ENCODE data around the gene ACAA1.

Gene ACAA1

GRCh38 chr3:38122712-38123290 is 14.1 kb downstream of the ACAA1 start:
- intact Hi-C loops (cut with DNase I): no loop called here
- peak in 2 of 10 donors; percentile 27 to 69 for DNase-seq

GRCh38 chr3:38121832-38122461 is 15.0 kb downstream of the ACAA1 start:
- intact Hi-C loops (cut with DNase I): no loop called here
- peak in 2 of 10 donors; percentile 41 to 78 for DNase-seq

DNA sequence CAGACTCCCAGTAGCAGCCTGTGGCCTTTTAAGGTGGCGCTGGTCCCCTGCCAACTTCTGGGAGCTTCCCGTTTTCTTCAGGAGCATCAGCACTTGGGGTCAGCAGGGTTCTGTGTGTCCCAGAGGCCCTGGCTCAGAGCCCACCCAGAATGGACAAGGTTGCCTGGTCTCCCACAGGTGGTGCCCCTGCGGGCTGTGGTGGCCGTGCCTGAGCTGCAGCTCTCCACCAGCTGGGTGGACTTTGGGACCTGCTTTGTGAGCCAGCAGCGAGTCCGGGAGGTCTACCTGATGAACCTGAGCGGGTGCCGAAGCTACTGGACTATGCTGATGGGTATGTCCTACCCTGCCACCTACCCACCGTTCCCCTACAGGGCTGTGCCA is 15.5 kb downstream of the ACAA1 start:
- intact Hi-C loops (cut with DNase I): no loop called here

DNA sequence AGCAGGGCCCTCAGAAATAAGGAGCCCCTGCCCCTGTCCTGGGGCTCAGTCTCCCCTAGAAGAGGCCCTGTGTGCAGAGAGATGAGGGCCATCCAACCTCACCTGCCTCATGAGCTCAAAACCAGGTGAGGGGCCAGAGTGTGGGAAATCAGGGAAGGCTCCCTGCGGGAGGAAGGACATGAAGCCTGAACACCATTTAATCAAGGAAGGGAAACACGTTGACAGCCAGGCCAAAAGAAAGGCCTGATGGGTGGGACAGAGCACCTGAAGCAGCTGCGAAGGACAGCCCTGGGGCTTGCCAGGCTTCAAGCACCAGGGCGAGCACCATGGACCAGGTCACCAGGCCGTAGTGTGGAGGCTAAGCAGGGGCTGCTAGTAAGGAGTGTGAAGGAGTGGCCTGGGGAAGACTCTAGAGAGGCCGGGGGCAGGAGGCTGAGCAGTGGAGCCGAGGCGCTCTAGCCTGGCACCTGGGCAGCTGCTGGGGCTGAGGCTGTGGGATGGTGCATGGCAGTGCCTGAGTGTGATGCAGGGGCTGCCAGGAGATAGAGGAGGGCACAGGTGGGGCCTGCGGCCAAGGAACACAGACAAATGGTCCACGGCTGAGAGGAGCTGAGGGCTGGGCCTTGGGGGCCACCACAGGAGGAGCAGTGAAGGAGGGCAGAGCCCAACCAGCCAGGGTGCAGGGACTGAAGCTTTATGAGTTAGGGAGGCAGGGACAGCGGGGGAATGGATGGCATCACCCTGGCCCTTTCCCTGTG is 16.1 kb downstream of the ACAA1 start:
- intact Hi-C loops (cut with DNase I): no loop called here
- peak in 3 of 10 donors; percentile 10 to 80 (median 72) for DNase-seq

More for the DNA sequence above, 15.5 kb downstream of the ACAA1 start:
- DNase-seq: peak in 3 of 10 donors; percentile 59 to 83 (median 79)

GRCh38 chr3:38119821-38120692 is 16.9 kb downstream of the ACAA1 start:
- intact Hi-C loops (cut with DNase I): loop anchor here (5.0 kb wide), 1 partner anchor 232 kb away; no protein-coding TSS in a partner anchor
- peak in 4 of 10 donors; percentile 9 to 77 (median 60) for DNase-seq

DNA sequence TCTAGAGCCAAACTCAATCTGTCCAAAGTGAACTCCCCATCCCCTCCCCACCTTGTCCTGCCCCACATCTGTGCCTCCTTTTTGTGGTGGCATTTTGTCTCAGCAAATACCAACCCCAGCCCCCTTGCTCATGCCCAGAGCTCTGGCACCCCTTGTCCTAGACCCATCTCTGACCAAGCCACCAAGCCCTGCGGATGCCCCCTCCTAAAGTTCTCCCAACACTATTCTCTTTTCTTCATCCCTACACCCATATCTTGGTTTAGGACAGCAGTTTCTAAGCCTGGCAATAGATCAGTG is 17.7 kb downstream of the ACAA1 start:
- no peak for DNase-seq
- intact Hi-C loops (cut with DNase I): loop anchor here (5.0 kb wide), 1 partner anchor 233 kb away; no protein-coding TSS in a partner anchor

DNA sequence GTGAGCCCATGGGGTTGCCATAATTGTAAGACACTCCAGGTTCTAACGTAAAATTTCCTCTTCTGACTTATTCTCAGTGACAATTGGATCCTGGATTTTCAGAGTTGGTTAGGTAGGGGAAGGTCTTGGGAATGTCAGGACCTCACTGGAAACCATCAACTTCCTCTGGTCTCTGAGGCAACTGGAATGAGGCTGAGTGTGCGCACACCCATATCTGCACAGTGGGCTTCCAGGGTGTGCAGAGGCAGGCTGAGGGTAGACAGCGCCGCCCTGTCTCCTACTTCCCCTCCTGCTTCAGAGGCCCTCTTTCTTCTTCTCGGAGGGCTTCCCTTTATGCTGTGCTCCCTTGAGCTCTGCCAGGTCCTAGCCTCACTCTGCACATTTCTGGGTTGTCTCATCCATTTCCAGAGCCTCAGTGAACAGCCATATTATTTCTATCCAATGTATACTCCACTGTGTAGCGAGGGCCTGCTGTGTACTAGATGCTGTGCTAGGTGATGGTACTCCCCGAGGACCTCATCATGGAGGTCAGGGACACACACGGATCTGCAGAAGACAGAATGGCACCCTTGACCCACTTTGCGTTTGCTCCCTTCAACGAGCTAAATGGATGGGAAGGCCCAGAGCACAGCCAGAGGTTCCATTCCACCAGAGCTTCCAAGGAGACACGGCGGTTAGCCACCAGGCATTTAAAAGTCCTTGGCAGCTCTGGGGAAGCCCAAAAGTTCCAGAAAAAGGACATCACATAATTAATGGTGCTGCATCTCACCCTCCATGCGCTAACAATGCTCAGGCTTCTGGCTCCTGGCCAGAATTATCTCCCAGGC is 18.3 kb downstream of the ACAA1 start:
- peak in 2 of 10 donors; percentile 34 to 48 for DNase-seq
- intact Hi-C loops (cut with DNase I): loop anchor here (5.0 kb wide), 1 partner anchor 234 kb away; no protein-coding TSS in a partner anchor

DNA sequence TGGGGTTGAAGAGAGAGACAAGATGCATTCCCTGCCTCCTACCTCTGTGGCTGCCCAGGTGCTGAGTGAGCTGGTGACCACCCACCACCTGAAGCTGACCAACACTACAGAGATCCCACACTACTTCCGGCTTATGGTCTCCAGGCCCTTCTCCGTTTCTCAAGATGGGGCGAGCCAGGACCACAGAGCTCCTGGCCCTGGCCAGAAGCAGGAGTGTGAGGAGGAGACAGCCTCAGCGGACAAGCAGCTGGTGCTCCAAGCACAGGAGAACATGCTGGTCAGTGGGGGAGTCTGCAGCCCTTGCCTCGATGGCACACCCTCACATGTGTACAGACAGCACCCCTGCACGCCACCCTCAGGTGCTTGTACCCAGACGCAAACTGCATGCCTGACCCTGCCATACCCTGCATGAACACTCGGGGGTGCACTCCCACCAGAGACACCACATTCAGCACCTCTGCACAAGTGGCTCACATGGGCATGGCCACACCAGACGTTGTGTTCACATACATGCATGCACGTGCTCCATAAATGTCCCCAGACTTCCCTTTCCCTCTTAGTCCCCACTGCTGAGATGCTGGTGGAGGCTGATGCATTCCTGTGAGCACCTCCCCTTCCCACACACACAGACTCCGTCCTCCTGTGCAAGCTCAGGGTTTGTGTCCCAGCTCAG is 19.0 kb downstream of the ACAA1 start:
- DNase-seq: peak in 8 of 10 donors; percentile 44 to 94 (median 55)
- intact Hi-C loops (cut with DNase I): loop anchor here (5.0 kb wide), 1 partner anchor 234 kb away; no protein-coding TSS in a partner anchor

- intact Hi-C loops (cut with DNase I): loop anchor here (5.0 kb wide), 1 partner anchor 235 kb away; no protein-coding TSS in a partner anchor
- DNase-seq: peak in 4 of 10 donors; percentile 19 to 84 (median 72)
These were observed 19.7 kb downstream of the ACAA1 start for GRCh38 chr3:38117163-38117716.

DNA sequence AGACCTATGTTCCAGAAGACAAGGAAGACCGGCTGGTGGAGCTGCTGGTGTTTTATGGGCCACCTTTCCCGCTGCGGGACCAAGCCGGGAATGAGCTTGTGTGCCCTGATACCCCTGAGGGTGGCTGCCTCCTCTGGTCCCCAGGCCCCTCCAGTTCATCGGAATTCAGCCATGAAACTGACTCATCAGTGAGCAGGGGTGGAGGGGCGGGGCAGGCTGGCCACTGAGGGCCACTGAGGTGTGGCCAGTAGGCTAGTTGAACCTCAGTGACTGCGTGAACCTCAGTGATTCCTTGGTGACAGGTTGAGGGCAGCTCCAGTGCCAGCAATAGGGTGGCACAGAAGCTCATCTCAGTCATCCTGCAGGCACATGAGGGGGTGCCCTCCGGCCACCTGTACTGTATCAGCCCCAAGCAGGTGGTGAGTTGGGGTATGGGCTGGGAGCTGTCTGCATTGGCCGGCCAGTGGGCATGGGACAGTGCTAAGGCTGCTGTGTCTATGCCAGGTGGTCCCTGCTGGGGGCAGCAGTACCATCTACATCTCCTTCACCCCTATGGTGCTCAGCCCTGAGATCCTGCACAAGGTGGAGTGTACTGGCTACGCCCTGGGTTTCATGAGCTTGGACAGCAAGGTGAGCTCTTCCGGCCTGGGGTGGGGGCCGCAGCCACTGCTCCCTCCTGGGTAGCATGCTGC is 20.3 kb downstream of the ACAA1 start:
- intact Hi-C loops (cut with DNase I): loop anchor here (5.0 kb wide), 1 partner anchor 236 kb away; no protein-coding TSS in a partner anchor
- DNase-seq: peak in 4 of 10 donors; percentile 5 to 72 (median 45)

GRCh38 chr3:38115645-38116427 is 21.1 kb downstream of the ACAA1 start:
- intact Hi-C loops (cut with DNase I): loop anchor here (5.0 kb wide), 1 partner anchor 236 kb away; no protein-coding TSS in a partner anchor
- DNase-seq: peak in 1 of 10 donors; percentile 63

DNA sequence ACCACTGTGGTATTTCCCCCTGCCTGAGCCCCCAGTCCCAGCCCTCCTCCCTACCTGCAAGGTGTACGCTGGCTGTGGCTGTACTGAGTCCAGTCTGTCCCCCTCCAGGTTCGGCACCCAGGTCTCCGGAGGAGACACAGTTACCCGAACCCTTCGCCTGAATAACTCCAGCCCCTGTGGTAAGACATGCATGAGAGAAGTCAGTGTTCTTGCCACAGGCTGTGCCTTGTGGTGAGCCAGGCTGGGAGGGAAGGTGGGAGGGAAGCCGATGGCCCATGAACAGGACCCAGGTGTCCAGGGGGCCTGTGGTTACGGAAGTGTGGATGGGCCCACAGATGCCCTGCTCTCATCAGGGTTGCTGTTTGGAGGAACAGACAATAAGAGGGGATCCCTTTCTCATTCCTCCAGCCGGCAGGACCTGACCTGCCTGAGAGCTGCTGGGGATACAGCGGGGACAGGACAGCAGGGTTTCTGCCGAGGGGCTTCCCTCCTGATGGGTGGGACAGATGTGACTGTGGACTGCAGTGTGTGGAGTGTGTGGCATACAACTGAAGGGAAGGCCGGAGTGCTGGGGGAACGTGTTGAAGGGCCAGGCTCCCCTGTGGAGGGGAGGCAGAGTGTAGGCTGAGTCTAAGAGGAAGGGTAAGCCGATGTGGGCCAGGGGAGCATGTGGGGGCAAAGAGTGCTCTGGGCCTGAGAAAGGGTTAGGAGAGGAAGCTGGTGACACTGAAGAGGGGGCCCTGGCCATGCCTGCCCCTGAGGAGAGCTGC is 21.9 kb downstream of the ACAA1 start:
- DNase-seq: peak in 1 of 10 donors; percentile 61
- intact Hi-C loops (cut with DNase I): loop anchor here (5.0 kb wide), 1 partner anchor 237 kb away; no protein-coding TSS in a partner anchor

- DNase-seq: peak in 2 of 10 donors; percentile 43 to 69
- intact Hi-C loops (cut with DNase I): no loop called here
These were observed 22.7 kb downstream of the ACAA1 start for GRCh38 chr3:38114052-38114874.

DNA sequence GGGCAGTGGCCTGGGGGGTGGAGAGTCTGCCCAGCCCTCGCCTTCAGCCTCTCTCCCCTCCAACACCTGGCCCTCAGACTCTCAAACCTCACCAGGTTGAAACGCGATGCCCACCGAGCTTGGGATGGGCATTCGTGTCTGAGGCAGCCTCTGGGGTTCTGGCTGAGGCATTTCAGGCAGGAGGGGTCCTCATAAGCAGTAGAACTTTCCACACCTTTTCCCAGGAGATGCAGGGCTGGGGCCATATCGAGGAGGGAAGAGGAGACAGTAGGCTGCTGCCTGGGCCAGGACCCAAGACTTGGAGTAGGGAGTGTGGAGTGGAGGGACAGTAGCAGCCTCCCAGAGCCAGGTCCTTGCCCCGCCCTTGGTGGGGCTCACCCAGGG is 24.6 kb downstream of the ACAA1 start:
- DNase-seq: peak in 2 of 10 donors; percentile 50 to 62
- intact Hi-C loops (cut with DNase I): no loop called here

DNA sequence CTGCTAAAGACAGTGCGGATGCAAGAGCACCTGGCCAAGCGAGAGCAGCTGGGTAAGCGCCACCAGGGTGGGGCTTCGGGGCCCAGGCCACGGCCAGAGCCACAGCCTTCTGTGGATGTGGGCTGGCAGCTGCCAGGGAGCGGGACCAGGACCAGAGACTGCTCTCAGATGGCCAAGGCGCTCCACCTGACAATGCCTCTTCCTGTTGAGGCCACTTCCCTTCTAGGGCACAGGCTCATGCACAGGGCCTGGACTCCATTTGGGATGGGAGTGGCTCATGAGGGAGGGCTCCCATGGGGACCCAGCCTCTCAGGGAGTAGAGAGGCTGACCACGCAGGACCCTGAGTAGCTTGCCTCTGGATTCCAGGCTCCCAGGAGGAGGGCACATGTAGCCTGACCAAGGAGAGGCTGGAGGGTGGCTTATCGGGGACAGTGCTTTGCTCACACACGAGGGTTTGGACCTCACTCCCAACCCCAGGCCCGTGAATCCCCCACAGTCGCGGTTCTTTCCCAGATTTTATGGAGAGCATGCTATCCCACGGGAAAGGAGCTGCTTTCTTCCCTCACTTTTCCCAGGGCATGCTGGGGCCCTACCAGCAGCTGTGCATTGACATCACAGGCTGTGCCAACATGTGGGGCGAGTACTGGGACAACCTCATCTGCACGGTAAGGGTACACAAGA is 25.1 kb downstream of the ACAA1 start:
- peak in 1 of 10 donors; percentile 53 for DNase-seq
- intact Hi-C loops (cut with DNase I): no loop called here
